GM19397 (cell line): ENCODE data around the gene HOXD11.

Experiments used
- ATAC-seq: cut with Tn5 transposase; IDR thresholded peaks from one replicate; pipeline ENCODE4 v1.9.1; 2021; ENCODE audit warnings: mild to moderate bottlenecking, moderate library complexity; ENCODE audit not compliant: unreplicated experiment

Gene HOXD11

DNA sequence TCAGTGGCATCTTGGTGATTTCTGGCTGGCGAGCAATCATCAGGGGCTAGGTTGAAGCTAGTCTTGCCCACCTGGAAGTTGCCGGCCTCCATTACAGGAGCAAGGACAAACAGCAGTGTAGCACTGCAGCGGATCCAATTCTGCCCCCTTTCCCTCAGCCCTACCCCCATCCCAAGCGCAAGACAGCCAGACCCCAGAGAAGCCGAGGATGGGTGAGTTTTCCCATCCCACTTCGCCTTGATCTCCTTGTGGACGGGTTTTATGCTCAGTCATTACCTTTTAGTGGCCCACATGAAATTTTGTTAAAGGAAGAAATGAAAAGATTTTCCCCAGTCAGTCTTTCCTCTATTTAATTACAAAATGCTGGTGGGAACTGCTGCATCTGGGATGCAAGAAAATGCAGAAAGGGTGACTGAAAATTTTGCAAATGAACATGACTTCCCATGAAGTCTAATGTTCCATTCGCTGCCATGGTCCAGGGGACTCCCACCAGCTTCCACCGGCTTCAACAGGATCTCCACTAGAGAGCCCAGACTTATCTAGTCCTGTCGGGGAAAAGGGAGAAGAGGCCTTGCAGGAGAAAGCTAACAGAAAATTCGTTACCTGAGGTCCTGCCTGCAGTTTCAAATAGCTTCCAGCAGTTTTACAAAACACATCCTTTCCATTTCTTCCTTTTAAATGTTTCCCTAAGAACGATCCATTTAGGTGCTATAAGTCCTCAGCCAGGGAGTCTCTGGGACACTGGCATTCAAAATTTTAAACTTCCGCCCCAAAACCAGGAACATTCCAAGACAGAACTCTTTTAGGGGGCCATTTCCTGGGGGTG lies 13.5 kb downstream of the HOXD11 start:
- no peak for ATAC-seq

DNA sequence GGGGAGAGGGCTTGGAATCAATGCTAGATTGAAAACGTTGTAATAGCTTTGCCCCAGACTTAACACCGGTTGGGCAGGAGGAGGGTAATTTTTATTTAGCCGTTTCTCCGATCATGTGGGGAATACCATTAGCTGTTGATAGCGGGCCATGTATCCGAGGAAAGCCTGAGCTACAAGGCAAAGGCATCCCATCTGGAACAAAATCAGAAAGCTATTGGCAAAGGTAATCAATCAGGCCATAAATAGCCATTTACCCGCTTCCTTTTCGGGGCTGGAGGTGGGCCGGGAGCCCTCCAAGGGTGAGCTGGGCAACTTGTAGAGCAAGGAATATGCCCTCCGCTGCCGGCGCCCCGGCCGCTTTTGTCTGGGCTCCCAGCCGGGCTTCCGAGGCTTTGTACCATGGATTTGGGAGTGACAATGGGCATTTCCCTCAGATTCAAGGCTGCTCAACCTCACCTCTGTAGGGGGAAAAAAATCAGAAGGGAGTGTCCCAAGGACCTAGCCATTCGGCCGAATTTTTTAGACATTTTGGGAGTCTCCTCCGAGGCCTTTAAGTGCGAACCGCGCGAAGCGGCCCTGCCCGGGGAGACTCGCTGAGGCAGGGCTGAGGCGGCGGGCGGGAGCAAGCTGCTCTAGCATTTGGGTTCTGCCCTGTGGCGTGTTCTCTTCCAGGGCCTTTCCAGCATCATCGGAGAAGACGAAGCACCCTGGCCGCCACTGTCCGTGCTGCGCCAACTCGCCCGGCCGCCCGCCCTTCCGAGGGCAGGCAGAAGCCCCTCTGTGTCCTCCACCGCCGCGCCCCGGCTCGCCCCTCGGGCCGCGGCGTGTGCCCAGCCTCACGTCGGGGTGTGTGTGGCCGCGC lies 14.3 kb downstream of the HOXD11 start:
- no peak for ATAC-seq

DNA sequence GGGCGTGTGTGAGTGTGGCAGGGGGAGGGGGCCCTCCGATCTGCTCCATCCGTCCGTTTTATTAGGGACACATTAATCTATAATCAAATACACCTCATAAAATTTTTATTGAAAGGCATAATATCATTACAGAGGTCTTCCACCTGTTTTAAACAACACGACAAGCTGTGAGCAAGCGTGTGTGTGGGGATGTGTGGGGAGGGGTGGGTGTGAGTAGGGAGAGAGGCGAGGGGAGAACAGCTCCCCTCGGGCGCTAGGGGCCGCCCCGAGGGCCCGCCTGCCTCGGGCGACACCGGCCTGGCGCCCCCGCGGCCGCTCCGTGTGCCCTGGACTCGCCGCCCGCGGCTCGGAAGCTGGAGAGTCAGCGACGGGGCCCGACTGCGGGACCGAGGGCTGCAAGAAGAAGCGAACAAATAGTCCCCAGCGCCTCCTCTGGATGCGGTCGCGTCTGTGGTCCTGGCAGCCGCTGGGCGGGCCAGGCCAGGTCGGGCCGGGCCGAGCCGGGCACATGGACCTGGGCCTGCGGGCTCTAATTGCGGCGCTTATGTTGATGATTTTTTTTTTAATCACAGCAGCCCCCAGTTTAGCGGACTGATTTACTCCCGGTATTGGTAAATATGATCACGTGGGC lies 15.1 kb downstream of the HOXD11 start:
- ATAC-seq, result no peak

DNA sequence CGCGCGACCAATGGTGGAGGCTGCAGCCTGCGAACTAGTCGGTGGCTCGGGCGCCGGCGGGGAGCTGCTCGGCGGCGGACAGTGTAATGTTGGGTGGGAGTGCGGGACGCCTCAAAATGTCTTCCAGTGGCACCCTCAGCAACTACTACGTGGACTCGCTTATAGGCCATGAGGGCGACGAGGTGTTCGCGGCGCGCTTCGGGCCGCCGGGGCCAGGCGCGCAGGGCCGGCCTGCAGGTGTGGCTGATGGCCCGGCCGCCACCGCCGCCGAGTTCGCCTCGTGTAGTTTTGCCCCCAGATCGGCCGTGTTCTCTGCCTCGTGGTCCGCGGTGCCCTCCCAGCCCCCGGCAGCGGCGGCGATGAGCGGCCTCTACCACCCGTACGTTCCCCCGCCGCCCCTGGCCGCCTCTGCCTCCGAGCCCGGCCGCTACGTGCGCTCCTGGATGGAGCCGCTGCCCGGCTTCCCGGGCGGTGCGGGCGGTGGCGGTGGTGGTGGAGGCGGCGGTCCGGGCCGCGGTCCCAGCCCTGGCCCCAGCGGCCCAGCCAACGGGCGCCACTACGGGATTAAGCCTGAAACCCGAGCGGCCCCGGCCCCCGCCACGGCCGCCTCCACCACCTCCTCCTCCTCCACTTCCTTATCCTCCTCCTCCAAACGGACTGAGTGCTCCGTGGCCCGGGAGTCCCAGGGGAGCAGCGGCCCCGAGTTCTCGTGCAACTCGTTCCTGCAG lies 15.8 kb downstream of the HOXD11 start, which contains the start of gene HOXD9:
Gene HOXD9 (plus strand): TSS at position 37 of the 728 bp plus-strand sequence. CDS start 50 bp downstream, at position 87.
- ATAC-seq, result no peak

DNA sequence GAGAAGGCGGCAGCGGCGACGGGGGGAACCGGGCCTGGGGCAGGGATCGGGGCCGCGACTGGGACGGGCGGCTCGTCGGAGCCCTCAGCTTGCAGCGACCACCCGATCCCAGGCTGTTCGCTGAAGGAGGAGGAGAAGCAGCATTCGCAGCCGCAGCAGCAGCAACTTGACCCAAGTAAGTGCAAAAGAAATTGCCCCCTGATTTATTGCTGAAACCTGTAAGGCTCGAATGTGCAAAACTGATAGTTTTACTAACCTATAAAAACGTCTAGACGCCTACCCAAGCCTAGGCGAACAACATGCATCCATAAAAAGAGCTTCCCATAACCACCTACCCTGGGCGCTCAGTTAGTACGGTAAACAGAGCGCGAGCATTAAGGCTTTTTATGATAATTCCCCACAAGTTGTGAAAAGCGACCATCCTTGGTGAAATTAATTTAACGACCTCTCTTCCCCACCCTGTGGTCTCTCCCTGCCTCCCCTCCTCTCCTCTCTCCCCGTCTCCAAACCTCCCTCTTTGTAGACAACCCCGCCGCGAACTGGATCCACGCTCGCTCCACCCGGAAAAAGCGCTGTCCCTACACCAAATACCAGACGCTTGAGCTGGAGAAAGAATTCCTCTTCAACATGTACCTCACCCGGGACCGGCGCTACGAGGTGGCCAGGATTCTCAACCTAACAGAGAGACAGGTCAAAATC lies 16.5 kb downstream of the HOXD11 start:
- ATAC-seq, result no peak

DNA sequence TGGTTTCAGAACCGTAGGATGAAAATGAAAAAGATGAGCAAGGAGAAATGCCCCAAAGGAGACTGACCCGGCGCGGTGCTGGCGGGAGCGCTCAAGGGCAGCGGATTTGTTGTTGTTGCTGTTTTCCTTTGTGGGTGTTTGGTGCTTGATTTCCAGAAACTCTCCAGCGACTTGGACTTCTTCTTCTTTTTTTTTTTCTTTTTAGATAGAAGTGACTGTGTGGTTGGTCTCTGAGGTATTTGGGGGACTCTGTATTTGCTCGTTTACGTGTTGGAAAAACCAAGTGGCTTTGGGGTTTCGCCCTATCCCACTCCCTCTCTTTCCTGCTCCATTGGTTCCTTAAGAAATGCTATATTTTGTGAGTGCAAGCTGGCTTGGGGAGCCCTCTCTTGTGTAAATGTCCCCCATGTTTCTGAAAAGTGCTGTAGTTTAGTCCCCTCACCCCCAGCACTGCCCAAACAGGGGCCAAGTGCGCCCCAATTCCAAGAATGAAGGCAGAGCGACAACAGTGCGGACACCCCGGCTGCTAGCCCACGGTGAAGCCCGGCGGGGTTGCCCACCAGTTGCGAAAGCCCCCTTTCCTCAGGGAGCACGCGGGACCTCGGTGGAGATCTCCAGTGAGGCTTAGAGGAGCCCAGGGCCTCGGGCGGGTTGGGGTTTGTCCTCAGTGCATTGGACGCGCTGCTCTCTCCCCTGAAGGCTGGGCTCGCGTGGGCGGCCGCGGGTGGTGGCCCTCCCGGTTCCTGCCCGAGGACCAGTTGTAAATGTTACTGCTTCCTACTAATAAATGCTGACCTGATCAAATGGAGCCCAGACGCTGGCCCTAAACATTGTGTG lies 17.2 kb downstream of the HOXD11 start:
- ATAC-seq, result no peak

DNA sequence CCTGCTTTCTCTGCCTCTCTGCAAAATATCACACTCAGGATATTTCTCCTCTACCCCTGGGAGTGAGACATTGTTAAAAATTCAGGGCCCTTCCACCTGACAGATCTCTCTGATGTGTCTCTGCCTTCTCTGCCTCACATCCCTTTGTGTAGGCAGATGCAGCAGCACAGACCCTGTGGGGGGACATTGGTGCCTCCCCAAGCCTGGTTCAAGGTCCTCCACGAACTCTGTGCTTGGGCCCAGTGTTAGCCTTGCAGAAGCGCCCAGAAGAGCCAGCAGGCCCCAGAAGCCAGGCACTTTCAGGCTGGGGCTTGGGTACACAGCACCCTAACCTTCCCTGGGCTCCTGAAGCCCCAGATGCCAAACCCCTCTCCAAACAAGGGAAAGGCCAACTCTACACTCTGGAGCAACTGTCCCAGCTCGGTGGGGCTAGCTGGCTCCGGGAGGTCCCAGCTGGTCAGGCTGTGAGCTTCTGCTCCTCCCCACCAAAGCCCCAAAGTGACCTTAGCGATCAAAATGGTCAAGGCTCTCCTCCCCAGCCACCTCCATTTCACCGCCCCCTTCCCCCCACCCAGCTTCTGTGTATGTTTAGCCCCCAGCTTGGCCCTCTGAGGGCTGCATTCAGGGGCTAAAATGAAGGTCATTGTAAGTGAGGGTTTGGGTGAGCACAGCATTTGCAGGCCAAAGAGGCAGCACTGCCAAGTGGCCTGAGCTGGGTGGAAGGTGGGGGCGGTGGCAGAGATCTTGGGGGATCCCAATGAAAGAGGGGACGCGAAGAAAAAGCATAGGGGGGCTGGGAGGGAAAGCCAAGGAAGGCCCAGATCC lies 18.1 kb downstream of the HOXD11 start:
- no peak for ATAC-seq

DNA sequence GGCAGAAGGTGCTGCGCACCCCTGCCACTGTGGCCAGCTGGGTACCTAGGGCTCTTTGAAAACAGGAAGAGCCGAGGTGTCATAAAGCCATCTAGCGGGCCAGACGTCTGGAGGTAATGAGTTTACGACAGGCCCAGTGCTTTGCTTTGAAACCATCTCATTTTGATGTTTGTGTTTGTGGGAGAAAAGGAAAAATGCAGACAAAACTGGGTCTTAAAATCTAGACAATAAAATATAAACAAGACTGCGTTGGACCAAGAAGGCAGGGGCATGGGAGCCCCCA lies 18.6 kb downstream of the HOXD11 start:
- ATAC-seq, result no peak

DNA sequence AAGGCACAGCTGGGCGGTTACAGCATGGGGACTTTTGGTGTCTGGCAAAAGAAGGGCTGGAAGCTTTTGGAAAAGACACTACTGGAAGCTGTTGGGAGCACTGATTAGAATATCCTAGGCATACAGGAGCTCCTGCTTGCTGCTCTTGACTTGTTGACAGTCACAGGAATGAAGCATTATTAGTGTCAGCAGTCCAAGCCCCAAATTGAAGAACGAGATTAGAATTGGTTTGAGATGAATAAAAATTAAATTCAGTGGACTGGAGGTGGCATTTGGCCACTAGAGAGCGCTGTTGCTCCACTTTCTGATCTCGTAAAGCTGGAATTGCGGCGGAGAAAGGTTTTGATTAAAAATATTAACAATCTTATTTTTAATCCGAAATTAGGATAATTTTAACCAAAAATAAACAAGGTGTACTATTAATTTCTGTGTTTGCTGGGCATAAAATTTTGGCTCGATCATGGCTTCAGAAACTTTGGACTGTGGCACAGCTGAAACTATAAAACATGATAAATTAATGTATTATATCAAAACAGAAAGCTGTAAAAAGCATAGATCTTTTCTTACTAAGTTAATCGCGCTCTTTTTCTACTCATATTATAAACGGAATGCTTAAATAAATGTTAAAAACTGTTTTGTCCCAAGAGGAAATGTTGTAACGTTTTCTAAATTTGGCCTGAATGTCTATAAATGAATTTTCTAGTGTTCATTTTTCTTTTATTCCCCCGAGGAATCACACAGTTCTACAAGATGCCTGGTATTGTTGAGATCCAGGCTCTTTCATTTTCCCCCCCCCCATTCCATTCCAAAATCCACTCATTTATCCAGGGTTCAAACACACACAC lies 20.1 kb downstream of the HOXD11 start:
- no peak for ATAC-seq

DNA sequence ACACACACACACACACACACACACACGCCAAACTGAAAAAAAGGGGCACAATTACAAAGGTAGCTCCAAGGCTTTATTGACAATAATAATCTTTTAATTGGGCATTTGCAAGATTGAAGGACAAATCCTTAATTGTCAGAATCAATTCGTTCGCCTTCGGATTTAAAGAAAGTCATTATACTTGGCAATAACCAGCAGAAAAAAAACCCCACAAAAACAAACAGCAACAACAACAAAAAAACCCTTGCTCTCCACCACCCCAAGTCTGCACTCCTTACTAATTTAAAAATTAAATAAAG lies 20.6 kb downstream of the HOXD11 start:
- no peak for ATAC-seq

DNA sequence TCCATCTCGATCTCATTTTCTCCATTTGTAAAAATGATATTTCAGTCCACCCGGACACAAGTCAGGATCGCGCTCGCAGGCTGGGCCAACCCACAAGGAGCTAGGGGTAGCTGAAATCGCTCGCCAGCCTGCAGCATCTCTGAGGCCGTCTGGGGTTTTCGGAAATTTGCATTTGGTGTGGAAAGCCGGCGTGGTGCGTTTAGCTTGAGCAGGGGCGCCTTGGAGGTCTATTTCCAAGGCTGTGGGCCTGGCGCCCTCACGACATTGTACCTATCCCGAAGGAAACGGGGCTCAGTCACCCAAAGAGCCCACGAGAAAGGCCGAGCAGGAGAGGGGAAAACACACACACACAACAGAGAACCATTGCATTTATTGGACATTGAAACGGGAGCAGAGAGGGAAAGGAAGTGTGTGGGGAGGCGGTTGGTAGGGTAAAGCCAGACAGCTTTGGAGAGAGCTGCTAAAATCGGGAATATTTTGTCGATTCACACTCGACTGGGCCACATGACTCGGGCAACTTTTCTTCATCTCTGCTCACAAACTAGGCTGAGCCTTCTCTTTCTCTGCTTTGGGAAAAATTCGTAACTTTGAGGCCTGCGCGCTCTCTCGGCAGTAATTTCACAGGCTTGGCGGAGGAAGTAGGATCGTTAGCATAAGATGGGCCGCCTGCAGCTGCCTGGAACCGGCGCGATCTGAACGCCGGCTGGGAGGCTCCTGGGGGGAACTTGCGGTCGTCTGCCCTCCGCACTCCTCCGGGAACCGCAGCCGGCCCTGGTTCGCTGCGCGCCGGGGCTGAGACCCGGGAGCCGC lies 21.3 kb downstream of the HOXD11 start:
- ATAC-seq, result no peak

DNA sequence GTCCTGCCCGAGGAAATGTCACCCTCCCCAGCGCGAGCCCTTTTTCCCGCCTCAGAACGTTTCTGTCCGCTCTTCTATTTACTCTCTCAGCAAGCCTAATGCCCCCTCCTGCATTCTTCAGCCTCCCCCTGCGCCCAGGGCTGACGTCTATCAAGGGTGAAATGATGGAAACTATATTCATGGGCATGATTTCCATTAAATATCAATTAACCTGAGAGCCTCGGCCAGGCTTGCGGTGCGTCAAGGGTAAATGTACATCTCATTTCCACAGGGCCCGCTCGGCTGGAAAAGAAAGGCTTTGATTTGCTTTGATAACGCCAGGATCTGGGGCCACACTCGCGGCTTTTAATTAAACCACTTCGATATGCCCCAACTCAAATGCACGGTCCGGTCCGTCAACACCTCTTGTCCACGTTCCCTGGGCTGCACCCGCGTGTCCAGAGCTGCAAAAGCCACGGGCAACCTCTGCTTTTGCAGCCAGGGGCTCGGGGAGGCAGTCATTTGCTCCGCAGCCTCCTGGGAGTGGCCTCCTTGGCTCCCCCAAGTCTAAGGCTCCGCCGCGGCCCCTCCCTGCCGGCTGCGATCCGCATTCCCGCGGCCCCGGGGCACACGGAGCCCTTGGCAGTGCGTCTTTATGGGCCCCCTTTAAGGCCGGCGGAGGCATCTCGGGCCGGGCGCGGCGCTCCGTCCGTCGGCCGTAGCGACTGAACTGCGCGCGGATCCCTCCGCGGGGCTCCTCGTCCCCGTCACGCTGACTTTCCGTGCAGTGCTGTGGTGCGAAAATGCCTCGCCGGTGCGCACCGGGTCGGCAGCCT lies 22.1 kb downstream of the HOXD11 start, which contains the start of gene HOXD8:
Gene HOXD8 (plus strand): TSS at position 724 of the 815 bp plus-strand sequence. CDS start 662 bp downstream, outside the sequence.
- ATAC-seq, result no peak

DNA sequence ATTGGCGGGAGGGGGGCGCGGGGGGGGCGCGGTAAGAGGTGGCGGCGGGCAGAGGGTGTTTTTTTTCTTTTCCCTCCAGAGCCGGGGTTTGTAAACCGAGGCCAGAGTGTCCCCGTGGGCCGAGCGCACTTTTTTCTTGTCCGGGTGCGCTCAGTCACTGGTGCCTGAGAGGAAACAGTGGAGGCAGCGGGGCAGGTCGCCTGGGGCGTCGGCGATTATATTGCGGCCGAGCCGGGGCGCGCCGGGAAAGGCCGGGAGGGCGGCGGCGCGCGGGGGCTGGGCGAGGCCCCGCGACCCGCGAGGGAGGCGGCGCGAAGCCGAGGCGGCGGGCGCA lies 22.7 kb downstream of the HOXD11 start:
- no peak for ATAC-seq

DNA sequence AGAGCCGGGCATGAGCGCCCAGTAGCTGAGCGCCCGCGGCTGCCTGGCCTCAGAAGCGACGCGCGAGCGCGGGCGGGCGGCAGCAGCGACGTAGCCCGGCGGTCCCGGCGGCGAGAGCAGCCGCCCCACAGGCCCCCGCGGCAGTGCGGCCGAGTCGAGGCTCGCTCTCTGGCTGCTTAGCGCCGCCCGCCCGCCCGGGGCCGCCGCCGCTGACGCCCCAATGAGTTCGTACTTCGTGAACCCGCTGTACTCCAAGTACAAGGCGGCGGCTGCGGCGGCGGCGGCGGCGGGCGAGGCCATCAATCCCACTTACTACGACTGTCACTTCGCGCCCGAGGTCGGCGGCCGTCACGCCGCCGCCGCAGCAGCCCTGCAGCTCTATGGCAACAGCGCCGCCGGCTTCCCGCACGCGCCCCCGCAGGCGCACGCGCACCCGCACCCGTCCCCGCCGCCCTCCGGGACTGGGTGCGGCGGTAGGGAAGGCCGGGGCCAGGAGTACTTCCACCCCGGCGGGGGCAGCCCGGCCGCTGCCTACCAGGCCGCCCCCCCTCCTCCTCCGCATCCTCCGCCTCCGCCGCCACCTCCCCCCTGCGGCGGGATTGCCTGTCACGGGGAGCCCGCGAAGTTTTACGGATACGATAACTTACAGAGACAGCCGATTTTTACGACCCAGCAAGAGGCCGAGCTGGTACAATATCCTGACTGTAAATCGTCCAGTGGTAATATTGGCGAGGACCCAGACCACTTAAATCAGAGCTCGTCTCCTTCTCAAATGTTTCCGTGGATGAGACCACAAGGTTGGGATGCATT lies 23.3 kb downstream of the HOXD11 start:
- no peak for ATAC-seq
